Panc1 (cell line): Measurements from ENCODE around the gene MYMK. TPM values are rescaled to one million over a fixed set of nuclear protein-coding genes. Genes with fewer than 3 reads are reported as not detected.

Experiments
- ATAC-seq: fragments of 200-7000 bp; cut with Tn5 transposase; 2 replicates; pipeline ENCODE4 v1.9.1; 2020; ENCODE audit warnings: mild to moderate bottlenecking, moderate library complexity
- BruUV-seq: library from RNA; stranded (reverse); fragments of 400-500 nt; replicated peaks from 2 replicates; lab custom pipeline; 2021; lab: Mats Ljungman, UMichigan
- CTCF ChIA-PET: fragments of 300-600 bp; sonication (Branson Sonifier 250); formaldehyde crosslinking; loops from one replicate; lab custom pipeline; 2022; ENCODE audit warnings: antibody characterized with exemption; lab: Charles Lee
- POLR2A ChIA-PET: fragments of 300-600 bp; sonication (Branson Sonifier 250); formaldehyde crosslinking; loops from one replicate; lab custom pipeline; 2022; ENCODE audit warnings: antibody characterized with exemption; lab: Charles Lee
- DNase-seq: peaks from one replicate; pipeline ENCODE4 v3.0.0-alpha.2; 2010; ENCODE audit warnings: low read depth, low spot score
- H3K27ac ChIP-seq: 2 replicates; pipeline ENCODE4 v1.5.1; 2011; ENCODE audit warnings: mild to moderate bottlenecking, low read length, inconsistent platforms
- H3K27me3 ChIP-seq: fragments of 200-500 bp; sonication (Bioruptor generic); 2 replicates; pipeline ENCODE4 v1.6.0; 2014; ENCODE audit warnings: low read length, inconsistent platforms; ENCODE audit not compliant: control insufficient read depth, insufficient read depth
- H3K36me3 ChIP-seq: fragments of 200-500 bp; sonication (Bioruptor generic); 2 replicates; pipeline ENCODE4 v1.5.1; 2014; ENCODE audit warnings: inconsistent platforms, mild to moderate bottlenecking, low read length, moderate library complexity; ENCODE audit not compliant: control insufficient read depth, insufficient read depth
- H3K4me1 ChIP-seq: 2 replicates; pipeline ENCODE4 v1.5.1; 2011; ENCODE audit warnings: inconsistent platforms, mild to moderate bottlenecking, low read length, moderate library complexity; ENCODE audit not compliant: control insufficient read depth, insufficient read depth
- H3K4me3 ChIP-seq, 2 experiments: 2 replicates each; pipeline ENCODE4 v1.5.1; 2011 to 2012; ENCODE audit warnings: low read depth in 2 of 2, low read length in 2 of 2, mild to moderate bottlenecking in 2 of 2, inconsistent platforms in 1 of 2, moderate library complexity in 1 of 2
- H3K9me3 ChIP-seq: fragments of 200-500 bp; sonication (Bioruptor generic); 2 replicates; pipeline ENCODE4 v1.5.1; 2014; ENCODE audit warnings: low read depth, mild to moderate bottlenecking, inconsistent platforms, low read length, moderate library complexity; ENCODE audit not compliant: control insufficient read depth, insufficient read depth
- CTCF ChIP-seq: fragments of 450-650 bp; IDR thresholded peaks from 2 replicates; pipeline ENCODE4 v1.5.1; 2017; ENCODE audit warnings: mild to moderate bottlenecking
- POLR2AphosphoS5 ChIP-seq: IDR thresholded peaks from 2 replicates; pipeline ENCODE4 v1.6.1; 2012; ENCODE audit warnings: mild to moderate bottlenecking, low read depth, low read length, moderate library complexity
- REST ChIP-seq, 2 experiments: IDR thresholded peaks; 2 replicates each; pipeline ENCODE4 v1.6.1; 2011 to 2012; ENCODE audit warnings: low read depth in 2 of 2, control low read depth in 1 of 2, low read length in 1 of 2, mild to moderate bottlenecking in 1 of 2, moderate library complexity in 1 of 2; ENCODE audit not compliant: insufficient read depth in 1 of 2
- SIN3A ChIP-seq: IDR thresholded peaks from 2 replicates; pipeline ENCODE4 v1.6.1; 2012; ENCODE audit warnings: low read depth, mild to moderate bottlenecking, low read length, moderate library complexity, borderline replicate concordance; ENCODE audit not compliant: insufficient read depth
- TCF7L2 ChIP-seq: IDR thresholded peaks from 2 replicates; pipeline ENCODE4 v1.6.1; 2011; ENCODE audit warnings: mild to moderate bottlenecking, low read depth, low read length, inconsistent platforms
- in situ Hi-C: cut with HindIII; loops from 2 replicates; pipeline ENCODE4 v1.10.0; 2016; ENCODE audit warnings: low sequenced_read_pairs, low pct_unique_long_range_greater_than_20kb
- intact Hi-C: fragments of 100-400 bp; cut with micrococcal nuclease; formaldehyde crosslinking; loops from one replicate; pipeline ENCODE4 v1.10.0; 2022; ENCODE audit not compliant: unreplicated experiment
- total RNA-seq: library from RNA; stranded (reverse); gene quantifications from one replicate; pipeline ENCODE4 v1.2.1, GENCODE V29; 2021; ENCODE audit not compliant: unreplicated experiment

MYMK gene
- total RNA-seq, 1 experiment from 2014 or later = not detected

- Histone ChIP-seq H3K4me3 (no peak overlapping the region), H3K27ac (no peak overlapping the region), H3K27me3 (no peaks in the 10 kb centered on the region), H3K9me3 (no peaks in the 10 kb centered on the region), H3K36me3 (no peaks in the 10 kb centered on the region; the same call in 1 of the 2 replicates), H3K4me1 (peaks cover 5% of the 10 kb centered on the region)
- ChIA-PET CTCF (no interaction called here), POLR2A (no interaction called here)
- no TSS peak for BruUV-seq
- DNase-seq = no peak
- TF ChIP-seq POLR2AphosphoS5 (no peak), REST (IDR thresholded peaks at IDR 0.05; ENCODE audit: insufficient read depth in 1 of 2, low read depth in 2 of 2, low read length in 1 of 2) (no peak), SIN3A (no peak), TCF7L2 (no peak), CTCF (no peak)
- intact Hi-C loops = no loop called here
- in situ Hi-C loops = no loop called here
- ATAC-seq = no peak
Measured at GRCh38 chr9:133476941-133477340, 47.8 kb downstream of the MYMK start.

- DNase-seq = no peak
- in situ Hi-C loops (no loop called here), intact Hi-C loops (no loop called here)
- H3K27me3 ChIP-seq = no peaks in the 10 kb centered on the region
- ATAC-seq = no peak
- H3K4me1 ChIP-seq = peaks cover 5% of the 10 kb centered on the region
- CTCF ChIA-PET = interaction anchor here (0.6 kb wide), 1 partner anchor 9 kb away, joined by 4 read pairs; no protein-coding TSS in a partner anchor
- TF ChIP-seq CTCF (no peak), TCF7L2 (no peak), SIN3A (no peak), POLR2AphosphoS5 (no peak), REST (IDR thresholded peaks at IDR 0.05; ENCODE audit: insufficient read depth in 1 of 2, low read depth in 2 of 2, low read length in 1 of 2) (no peak)
- no TSS peak for BruUV-seq
- no peaks in the 10 kb centered on the region; the same call in 1 of the 2 replicates for H3K36me3 ChIP-seq
- H3K9me3 ChIP-seq = no peaks in the 10 kb centered on the region
- H3K27ac ChIP-seq = no peak overlapping the region
- POLR2A ChIA-PET = no interaction called here
- H3K4me3 ChIP-seq = no peak overlapping the region
Measured at GRCh38 chr9:133476036-133476931, 48.5 kb downstream of the MYMK start.
